ENCODE data around the gene SH3BGRL3.

SH3BGRL3 gene

DNA sequence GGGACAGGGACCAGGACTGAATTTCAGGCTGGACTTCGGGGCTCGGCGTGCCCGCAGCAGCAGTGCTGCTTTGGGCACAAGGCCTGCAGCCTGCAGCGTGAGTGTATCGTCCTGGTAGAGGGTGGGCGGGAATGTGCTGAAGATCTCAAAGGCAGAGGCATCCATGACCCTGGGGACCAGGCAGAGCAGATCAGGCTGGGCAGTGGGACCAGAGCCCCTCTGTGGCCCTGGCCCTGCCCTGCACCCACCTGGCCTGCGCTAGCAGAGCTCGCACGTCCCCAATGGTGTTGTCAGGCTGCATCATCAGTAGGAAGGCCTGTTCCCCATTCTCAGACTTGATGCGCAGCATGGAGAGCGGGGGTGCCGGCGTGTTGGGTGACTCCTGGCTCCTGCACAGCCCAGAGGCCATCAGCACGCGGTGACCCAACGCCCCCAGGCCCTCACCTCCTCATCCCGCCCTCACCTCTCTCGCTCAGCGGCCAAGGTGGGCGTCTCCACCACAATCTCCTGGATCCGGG, 2.6 kb downstream of the SH3BGRL3 start:
- no peak for TF ChIP-seq CTCF (conservative IDR thresholded peaks at IDR 0.05; ENCODE audit: low read length)

DNA sequence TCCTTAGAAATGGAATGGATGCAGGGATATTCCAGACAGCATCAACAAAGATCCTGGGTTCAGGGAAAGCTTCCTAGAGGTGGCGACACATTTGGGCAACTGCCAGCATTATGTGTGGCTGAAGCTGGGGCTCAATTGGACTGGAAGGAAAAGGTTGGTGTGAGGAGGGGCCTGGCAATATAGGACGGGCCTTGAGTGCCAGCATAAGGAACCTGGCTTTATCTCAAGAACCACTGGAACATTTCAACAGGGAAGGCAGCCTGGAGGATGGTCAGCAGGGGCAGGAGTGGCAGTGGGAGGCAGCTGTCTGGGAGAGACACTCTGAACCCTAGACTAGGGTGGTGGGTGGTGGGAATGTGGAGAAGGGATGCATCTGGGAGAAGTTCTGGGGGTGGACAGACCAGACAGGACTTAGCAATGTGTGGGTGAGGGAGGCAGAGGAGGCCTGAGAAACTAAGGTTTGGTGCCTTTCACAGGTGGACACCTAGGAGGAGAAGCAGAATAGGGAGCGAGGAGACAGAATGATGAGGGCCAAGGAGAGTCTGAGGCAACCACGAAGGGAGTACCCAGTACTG, 3.5 kb downstream of the SH3BGRL3 start:
- no peak for DNase-seq (ENCODE audit: low read depth)
- H3K4me3 ChIP-seq (ENCODE audit: low read length): no peak overlapping the region
- no peak for TF ChIP-seq CTCF (conservative IDR thresholded peaks at IDR 0.05; ENCODE audit: low read length)

More for the DNA sequence above, 2.6 kb downstream of the SH3BGRL3 start:
- peak overlapping the region; percentile 31 for H3K4me3 ChIP-seq (ENCODE audit: low read length)
- no peak for DNase-seq (ENCODE audit: low read depth)

- no peak for DNase-seq (ENCODE audit: low read depth)
- TF ChIP-seq CTCF (conservative IDR thresholded peaks at IDR 0.05; ENCODE audit: low read length): no peak
- H3K4me3 ChIP-seq (ENCODE audit: low read length): no peak overlapping the region
These were observed 4.1 kb downstream of the SH3BGRL3 start for GRCh38 chr1:26283871-26284596.

GRCh38 chr1:26284597-26285347, 4.9 kb downstream of the SH3BGRL3 start:
- H3K4me3 ChIP-seq (ENCODE audit: low read length): no peak overlapping the region
- peak; percentile 87 for DNase-seq (ENCODE audit: low read depth)
- TF ChIP-seq CTCF (conservative IDR thresholded peaks at IDR 0.05; ENCODE audit: low read length): peak; percentile 61

- 0 out of 2 replicates have a peak, but pooled peaks have one; percentile 11 for TF ChIP-seq CTCF (conservative IDR thresholded peaks at IDR 0.05; ENCODE audit: low read length)
- no peak overlapping the region for H3K4me3 ChIP-seq (ENCODE audit: low read length)
- DNase-seq (ENCODE audit: low read depth): no peak
These were observed 5.6 kb downstream of the SH3BGRL3 start for GRCh38 chr1:26285366-26286063.

DNA sequence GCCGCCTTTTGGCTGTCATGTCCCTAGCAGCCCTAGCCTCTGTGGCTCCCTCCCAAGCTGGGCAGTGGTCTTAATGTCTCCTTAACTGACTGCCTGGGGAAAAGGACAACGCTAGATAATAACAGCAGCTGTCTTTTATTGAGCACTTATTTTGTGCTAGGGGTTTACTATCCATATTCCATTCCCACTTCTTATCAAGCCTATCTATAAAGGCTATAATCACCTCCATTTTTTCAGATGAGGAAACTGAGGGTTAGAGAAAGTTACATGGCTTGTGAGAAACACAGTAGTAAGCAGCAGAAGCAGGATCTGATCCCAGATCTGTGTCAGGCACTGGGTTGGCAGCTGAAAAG, 6.2 kb downstream of the SH3BGRL3 start:
- TF ChIP-seq CTCF (conservative IDR thresholded peaks at IDR 0.05; ENCODE audit: low read length): no peak
- H3K4me3 ChIP-seq (ENCODE audit: low read length): no peak overlapping the region
- DNase-seq (ENCODE audit: low read depth): no peak

All from AG10803 (cell line).